Measurements from ENCODE around the gene CYP21A2.
A peak's percentile ranks its signal among the peaks of the same experiment; 100 is the strongest.
"Not testable (repeated sequence)": the region's sequence is repeated elsewhere in the genome, so short reads cannot be mapped to it uniquely, and the experiment has no call there.

The CYP21A2 gene

DNA sequence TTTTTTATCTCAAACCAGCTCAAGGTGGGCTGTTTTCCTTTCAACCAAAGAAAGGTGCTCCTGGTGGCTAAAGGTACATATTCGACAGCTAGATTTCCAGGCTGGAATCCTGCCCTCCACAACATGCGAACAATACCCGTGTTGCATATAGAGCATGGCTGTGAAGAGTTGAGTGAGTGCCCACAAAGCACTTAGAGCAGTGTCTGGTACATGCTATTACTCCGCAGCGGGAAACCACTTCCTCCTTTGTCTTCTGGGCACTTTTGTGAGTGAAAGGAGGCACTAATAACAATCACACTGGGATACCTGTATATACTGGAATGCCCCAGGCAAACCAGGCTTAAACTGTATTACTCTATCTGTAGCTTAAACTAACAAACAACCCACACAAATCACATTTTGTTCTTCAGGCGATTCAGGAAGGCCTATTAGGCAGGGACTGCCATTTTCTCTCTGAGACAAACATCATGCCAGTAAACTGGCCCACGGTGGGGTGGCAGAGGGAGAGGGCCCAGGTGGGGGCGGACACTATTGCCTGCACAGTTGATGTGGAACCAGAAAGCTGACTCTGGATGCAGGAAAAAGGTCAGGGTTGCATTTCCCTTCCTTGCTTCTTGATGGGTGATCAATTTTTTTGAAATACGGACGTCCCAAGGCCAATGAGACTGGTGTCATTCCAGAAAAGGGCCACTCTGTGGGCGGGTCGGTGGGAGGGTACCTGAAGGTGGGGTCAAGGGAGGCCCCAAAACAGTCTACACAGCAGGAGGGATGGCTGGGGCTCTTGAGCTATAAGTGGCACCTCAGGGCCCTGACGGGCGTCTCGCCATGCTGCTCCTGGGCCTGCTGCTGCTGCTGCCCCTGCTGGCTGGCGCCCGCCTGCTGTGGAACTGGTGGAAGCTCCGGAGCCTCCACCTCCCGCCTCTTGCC is at the start of gene CYP21A2:
Gene CYP21A2 (plus strand): TSS at position 818 of the 927 bp plus-strand sequence. CDS start 8 bp downstream, at position 826.
- not testable (repeated sequence) for DNase-seq

DNA sequence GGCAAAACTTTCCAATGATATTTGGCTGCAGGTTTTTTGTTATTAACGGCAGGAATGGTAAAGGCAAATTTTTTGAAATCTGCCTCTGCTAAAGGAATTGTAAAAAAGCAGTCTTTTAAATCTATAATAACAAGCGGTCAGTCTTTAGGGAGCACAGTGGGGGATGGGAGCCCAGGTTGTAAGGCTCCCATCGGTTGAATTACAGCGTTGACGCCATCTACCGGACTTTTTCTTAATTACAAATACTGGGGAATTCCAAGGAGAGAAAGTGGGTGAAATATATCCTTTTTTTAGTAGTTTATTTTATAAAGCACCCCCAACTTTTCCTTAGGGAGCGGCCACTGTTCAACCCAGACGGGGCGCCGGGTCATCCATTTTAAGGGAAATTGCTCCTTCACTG is 48.9 kb upstream of the CYP21A2 start:
- not testable (repeated sequence) for DNase-seq

GRCh38 chr6:31994421-31994820 is 43.8 kb upstream of the CYP21A2 start:
- DNase-seq: not testable (repeated sequence)

- DNase-seq: not testable (repeated sequence)
These were observed 41.8 kb upstream of the CYP21A2 start for GRCh38 chr6:31996385-31996784.

GRCh38 chr6:32002546-32003268 is 35.5 kb upstream of the CYP21A2 start:
- DNase-seq: not testable (repeated sequence)

DNA sequence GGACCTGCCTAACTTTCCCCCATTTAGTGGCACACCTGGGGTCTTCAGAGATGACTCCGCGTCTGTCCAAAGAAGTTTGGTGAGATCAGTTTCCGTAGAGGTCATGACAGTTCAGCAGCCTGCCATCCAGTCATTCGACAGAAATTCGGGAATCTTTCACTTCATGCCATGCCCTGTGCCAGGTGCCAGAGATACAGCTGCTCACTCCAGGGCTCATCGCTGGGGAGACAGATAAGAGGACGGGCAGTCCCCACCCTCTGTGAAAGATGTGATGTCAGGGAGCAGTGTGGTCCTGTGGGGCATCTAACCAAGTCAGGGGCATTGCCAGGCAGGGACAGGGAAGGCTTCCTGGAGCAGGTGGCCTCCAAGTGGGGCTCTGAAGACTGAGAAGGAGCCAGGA is 34.9 kb upstream of the CYP21A2 start:
- DNase-seq: not testable (repeated sequence)

- DNase-seq: peak; percentile 34
These were observed 33.8 kb upstream of the CYP21A2 start for GRCh38 chr6:32004393-32004792.

GRCh38 chr6:32004864-32005537 is 33.2 kb upstream of the CYP21A2 start:
- not testable (repeated sequence) for DNase-seq

DNA sequence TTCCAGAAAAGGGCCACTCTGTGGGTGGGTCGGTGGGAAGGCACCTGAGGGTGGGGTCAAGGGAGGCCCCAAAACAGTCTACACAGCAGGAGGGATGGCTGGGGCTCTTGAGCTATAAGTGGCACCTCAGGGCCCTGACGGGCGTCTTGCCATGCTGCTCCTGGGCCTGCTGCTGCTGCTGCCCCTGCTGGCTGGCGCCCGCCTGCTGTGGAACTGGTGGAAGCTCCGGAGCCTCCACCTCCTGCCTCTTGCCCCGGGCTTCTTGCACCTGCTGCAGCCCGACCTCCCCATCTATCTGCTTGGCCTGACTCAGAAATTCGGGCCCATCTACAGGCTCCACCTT is 32.7 kb upstream of the CYP21A2 start:
- DNase-seq: peak; percentile 26

DNA sequence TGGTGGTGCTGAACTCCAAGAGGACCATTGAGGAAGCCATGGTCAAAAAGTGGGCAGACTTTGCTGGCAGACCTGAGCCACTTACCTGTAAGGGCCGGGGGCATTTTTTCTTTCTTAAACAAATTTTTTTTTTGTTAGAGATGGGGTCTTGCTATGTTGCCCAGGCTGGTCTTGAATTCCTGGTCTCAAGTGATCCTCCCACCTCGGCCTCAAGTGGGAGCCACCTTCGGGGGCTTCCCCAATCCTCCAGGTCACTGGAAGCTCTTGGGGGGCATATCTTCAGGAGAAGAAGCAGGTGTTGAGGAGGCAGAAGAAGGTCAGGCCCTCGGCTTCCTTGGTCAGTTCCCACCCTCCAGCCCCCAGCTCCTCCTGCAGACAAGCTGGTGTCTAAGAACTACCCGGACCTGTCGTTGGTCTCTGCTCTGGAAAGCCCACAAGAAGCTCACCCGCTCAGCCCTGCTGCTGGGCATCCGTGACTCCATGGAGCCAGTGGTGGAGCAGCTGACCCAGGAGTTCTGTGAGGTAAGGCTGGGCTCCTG is 32.2 kb upstream of the CYP21A2 start:
- peak; percentile 45 for DNase-seq

- DNase-seq: peak; percentile 28
These were observed 31.1 kb upstream of the CYP21A2 start for GRCh38 chr6:32007086-32007485.

GRCh38 chr6:32008037-32008436 is 30.2 kb upstream of the CYP21A2 start:
- DNase-seq: not testable (repeated sequence)

- DNase-seq: peak; percentile 34
These were observed 29.6 kb upstream of the CYP21A2 start for GRCh38 chr6:32008616-32009015.

DNA sequence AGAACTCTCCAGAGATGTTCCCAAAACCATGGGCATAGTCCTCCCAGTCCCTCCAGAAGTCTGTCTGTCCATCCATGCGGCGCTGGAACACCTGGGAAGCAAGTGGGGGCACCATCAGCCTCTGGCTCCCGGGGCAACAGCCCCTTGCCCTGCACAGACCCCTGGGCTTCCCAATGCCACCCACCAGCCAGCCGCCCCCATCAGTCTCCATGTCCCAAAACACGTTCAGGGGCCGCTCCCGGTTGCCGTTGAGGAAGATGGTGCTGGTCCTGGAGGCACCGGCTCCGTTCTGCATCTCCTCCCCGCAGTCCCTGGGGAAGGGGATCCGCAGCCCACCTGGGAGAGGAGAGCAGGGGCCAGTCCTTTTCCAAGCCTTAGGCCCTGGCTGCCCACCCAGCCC is 28.7 kb upstream of the CYP21A2 start:
- peak; percentile 23 for DNase-seq

DNA sequence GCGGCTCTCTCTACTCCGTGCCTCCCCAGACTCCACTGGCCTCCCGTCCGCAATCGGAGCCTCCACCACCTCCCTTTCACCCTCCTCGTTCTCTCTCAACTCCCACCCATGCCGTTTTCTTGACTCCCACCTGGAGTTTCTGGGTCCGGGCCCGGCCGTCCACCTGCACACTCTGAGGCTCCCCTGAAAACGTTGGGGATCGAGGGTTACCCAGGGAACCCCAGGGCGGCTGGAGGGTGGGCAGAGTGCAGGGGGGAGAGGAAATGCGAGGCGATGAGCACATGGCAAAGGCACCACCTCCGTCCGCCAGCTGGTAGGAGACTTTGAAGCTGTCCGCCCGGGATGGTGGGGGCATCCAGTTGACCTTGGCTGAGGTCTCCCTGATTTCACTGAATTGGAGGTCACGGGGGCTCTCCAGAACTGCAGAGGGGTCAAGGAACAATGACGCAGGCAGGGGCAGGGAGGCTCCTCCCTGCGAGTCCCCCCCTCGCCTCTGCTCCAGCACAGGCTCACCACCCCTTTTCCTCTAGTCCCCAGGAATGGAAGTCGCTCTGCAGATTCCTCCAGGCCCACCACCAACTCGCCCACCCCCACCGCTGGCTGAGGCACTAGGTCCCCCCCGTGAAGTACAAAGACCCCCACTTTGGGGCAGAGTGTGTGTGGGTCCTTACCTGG is 27.2 kb upstream of the CYP21A2 start:
- peak; percentile 30 for DNase-seq

DNA sequence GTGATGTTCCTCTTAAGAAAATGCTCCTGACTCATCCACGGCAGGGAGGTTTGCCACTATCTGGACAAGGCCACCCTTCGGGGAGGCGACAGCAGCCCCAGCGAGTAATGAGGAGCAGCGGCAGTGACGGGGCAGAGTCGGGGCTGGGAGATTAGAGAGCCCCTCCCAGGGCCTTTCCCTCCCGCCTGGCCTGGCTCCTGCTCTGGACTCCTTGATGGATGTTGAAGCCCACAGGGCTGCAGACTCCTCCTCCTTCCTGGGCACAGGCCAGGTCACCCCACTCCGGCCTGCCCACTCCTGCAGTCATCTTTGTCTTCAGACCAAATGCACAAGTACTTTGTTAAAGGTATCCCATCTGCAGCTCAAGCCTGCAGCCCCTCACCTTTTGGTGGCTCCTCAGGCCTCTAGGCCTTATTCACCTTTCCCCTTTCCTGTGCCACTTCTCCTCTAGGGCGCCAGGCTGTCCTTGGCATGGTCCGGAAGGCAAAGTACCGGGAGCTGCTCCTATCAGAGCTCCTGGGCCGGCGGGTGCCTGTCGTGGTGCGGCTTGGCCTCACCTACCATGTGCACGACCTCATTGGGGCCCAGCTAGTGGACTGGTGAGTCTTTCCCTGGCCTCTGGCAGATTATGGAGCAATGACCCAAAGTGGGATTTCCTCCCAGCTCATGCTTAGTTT is 25.1 kb upstream of the CYP21A2 start:
- peak; percentile 29 for DNase-seq

GRCh38 chr6:32013738-32014137 is 24.5 kb upstream of the CYP21A2 start:
- not testable (repeated sequence) for DNase-seq

GRCh38 chr6:32014547-32014946 is 23.7 kb upstream of the CYP21A2 start, which contains the start of gene C4B:
C4B (plus strand) TSS chr6:32014795; CDS start chr6:32014846, 51 bp downstream.
- not testable (repeated sequence) for DNase-seq

GRCh38 chr6:32022100-32022499 is 16.1 kb upstream of the CYP21A2 start:
- DNase-seq: not testable (repeated sequence)

GRCh38 chr6:32028631-32029030 is 9.6 kb upstream of the CYP21A2 start:
- DNase-seq: not testable (repeated sequence)

GRCh38 chr6:32029553-32029952 is 8.7 kb upstream of the CYP21A2 start:
- DNase-seq: not testable (repeated sequence)
